NCI-H2107 (cell line): Measurements from ENCODE around the gene SAMHD1.
"Not testable (repeated sequence)": the region's sequence is repeated elsewhere in the genome, so short reads cannot be mapped to it uniquely, and the experiment has no call there.

Experiments used
- DNase-seq: peaks from one replicate; lab custom pipeline; 2025; lab: John Stamatoyannopoulos, UW

Gene SAMHD1

DNA sequence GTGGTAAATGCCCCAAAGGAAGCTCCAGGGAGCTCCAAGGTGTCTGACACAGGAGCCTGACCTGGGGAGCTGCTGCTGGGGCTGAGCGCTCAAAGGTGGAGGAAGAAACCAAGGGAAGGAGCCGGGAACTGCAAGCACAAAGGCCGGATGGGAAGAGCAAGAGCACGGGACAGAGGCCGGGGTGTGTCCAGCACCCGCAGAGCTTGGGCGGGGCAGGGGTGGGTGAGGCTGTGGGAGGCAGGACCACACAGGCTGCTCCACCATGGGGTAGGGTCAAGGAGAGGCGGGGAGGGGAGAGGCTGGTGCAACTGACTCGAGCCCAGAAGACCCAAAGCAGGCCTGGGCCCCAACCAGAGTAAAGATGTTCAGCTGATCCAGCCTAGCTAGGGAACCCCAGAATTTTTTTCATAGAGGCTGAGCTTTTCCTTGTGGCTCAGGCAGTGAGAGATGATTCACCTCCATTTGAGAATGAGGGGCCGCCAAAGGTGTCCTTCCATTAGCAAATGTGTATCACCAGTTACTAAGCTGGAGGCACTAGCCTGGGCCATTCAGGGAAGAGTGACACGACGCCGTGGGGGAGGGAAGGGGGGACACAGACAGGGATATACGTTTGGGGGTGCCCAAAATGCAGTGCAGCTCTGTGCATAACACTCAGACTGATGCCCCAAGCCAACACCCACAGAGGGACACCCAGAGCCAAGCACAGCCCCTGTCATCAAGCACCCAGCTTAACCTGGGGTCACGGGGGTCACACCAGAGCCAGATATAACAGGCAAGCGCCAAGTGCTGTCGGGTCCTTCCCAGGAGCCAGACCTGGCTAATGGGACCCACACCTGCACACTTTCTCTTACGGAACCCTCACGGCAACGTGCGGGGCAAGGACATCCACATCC is 96.9 kb downstream of the SAMHD1 start:
- DNase-seq: no peak

DNA sequence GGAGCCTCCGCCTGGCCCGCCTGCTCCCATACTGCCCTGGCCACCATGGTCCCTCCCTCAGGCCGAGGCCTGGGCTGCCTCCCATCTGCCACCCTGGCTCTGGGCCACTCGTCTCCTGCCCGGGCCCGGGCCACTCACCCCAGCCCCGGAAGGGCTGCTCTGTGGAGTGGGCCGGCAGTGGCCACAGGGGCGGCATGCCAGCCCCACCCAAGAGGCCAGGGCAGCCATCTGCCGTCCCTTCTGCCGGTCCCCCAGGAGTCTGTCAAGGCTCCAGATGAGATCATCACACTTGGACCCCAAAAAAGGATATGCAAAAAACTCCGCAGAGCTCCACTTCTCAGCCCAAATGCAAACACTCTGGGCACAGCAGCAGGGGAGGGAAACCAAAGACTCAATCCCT is 99.3 kb downstream of the SAMHD1 start:
- no peak for DNase-seq

DNA sequence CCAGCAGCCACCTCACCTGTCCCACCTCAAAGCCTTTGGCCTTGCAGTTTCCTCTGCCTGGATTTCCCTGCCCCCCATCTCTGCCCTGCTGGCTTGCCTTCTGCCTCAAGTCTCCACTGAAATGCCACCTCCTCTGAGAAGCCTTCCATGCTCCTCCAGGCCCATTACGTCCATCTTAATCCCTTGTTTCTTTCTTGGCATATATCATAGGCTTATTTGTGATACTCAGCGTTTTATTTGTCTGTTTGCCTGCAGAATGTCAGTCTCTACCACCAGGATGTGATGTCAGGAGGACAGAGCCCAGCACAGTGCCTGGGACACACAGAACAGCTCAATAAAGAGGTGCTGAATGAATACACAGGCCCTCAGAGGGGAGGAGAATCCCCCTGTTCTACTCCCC is 100.0 kb downstream of the SAMHD1 start:
- DNase-seq: no peak

DNA sequence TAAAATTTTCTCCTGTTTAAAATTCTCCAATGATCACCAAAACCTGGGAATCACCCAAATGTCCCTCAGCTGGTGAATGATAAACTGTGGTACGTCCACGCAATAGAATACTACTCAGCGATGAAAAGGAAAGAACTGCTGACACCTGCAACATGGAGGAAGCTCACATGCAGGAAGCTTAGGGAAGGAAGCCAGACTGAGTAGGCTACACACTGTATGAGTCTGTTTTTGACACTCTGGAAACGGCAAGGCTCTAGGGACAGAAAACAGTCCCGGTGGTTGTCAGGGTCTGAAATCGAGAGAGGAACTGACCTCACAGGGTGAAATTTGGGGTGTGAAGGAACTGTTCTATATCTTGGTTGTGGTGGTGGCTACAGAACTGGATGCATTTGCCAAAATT is 100.7 kb downstream of the SAMHD1 start:
- DNase-seq: no peak

DNA sequence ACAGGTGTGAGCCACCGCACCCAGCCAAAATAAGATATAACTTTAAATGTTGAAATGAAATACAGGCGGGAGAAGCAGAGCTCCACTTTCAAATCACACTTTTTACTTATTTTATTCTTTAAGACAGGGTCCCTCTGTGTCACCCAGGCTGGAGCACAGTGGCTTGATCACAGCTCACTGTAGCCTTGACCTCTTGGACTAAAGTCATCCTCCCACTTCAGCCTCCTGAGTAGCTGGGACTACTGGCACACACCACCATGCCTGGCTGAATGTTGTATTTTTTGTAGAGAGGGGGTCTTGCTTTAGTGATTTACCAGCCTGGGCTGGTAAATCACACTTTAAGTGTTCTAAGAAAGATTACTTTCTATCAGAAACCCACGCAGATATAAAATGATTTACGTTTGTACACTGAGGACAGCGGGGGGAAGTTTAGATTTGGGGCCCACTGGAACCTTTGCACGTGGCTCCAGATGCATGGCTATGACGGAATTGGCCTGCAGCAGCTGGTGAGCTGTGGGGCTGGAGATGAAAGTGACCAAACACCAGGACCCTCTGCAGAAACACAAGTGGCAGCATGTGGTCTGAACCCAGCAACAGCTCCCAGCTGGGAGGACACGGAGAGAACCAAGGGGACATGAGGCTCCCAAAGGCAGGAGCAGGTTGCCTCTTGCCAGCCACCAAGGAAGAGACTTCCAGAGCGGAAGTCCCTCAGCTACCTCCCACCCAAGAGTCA is 102.0 kb downstream of the SAMHD1 start:
- no peak for DNase-seq

DNA sequence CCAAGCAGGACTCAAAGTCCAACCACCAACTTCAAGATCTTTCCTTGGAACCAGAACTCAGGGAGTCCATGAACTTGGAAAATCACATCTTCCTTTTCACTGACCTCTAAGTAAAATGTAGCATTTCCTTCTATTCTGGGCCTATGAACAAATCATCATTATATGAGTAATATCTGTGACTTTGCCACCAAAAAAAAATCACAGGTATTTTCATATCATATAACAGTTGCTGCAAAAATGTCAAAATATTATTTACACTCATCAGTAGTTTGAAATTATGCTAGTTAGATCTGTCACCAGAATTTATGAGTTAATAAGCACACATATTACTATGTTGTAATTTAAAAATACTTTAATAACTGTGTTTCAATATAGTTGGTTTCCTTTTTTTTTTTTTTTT is 102.8 kb downstream of the SAMHD1 start:
- no peak for DNase-seq

DNA sequence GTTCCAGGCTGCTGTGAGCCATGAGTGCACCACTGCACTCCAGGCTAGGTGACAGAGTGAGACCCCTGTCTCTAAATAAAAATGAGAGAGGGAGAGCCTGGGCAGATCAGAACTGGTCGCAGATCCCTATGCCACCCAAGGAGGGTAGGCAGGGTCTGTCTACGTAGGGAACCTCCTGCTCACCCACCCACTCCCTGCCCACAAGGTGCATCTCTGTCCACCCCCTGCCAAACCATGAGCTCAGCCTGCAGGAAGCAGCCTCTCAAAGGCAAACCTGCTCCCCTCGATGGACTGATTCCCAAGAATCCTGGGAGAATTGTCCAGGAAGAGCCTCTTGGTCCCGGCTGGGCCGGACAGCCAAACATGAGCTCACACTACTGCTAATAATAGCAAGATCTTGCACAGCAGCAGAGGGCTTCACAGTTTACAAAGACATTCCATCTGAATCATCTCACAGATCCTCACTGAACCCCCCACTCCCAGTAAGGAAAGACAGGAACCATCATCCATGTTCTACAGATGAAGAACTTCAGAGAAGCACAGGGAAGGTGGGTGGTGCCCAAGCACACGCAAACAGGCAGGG is 103.3 kb downstream of the SAMHD1 start:
- no peak for DNase-seq

DNA sequence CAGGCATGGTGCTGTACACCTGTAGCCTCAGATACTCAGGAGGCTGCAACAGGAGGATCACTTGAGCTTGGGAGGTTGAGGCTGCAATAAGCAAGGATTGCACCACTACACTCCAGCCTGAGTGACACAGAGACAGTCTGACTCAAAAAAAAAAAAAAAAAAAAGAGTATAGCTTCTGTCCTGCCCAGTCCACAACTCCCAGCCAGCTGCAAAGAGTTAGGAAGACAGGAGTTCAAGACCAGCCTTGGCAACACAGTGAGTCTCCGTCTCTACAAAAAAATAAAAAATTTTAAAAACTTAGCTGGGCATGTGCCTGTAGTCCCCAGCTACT is 103.8 kb downstream of the SAMHD1 start:
- DNase-seq: no peak

DNA sequence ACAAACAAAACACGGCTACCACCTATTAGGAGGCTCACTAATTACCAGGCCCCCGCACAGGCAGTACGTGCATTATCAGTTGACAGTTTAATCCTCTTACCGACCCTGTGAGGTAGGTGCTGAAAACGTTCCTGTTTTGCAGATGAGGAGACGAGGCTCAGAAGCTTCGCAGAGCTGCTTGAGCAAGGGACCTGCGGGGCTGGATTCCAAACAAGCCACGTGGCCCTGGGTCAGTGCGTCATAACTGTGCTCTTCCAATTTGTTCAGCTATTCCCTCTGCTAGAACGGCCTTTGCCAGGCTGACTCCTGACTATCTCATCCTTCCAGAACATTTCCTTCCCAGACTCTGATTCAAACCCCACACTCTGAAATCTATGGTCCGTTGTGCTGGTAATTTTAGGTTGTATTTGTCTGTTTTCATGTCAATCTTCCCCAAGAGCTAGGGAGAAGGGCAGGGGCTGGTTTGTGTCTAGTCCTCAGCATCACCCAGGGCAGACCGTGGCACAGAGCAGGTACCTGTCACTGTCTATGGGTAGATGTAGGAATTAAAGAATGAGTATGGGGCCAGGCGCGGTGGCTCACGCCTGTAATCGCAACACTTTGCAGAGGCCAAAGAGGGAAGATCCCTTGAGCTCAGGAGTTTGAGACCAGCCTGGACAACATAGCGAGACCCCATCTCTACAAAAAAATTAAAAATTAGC is 104.3 kb downstream of the SAMHD1 start:
- no peak for DNase-seq

DNA sequence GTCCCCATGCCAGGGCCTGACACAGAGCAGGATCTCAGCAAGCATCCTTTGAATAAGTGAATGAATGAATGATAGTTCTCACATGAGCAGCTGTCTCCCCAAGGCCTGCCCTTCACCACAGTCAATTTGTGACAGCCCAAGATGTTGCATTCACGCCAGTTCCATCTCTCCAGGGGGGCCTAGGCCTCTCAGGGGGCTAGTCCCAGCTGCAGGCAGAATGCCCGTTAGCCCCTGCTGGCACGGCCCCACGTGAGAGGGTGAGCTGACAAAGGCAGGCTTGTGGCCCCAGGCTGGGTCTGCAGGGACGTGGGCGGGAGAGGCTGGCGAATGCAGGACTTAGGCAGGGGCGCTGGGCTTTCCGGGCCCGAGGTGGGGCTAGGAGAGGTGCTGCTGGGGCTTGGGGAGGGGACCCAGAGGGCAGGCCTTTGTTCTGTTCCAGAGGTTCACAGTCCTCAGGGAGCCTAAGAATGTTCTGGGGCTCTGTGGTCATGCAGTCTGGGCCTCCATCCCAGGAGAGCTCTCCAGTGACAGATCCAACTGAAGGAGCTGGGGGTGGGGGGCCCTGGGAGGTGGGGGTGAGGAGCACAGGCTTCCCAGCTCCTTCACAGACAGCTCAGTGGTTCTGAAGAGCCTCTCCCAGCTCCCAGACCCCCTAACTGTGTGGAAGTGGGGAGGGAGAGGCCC is 106.1 kb downstream of the SAMHD1 start:
- DNase-seq: no peak

DNA sequence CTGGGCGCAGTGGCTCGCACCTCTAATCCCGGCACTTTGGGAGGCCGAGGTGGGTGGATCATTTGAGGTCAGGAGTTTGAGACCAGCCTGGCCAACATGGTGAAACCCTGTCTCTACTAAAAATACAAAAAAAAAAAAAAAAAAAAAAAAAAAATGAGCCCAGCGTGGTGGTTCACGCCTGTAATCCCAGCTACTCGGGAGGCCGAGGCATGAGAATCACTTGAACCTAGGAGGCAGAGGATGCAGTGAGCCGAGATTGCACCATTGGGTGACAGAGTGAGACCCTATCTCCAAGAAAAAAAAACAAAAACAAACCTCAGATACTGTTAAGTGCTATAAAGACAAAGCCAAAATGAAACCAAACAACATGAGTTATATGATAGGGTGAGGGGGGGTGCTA is 110.5 kb downstream of the SAMHD1 start:
- DNase-seq: not testable (repeated sequence)
